Right atrium auricular region (tissue), 2 donors: ENCODE measurements around the gene OARD1. TPM values are rescaled to one million over a fixed set of nuclear protein-coding genes. Genes with fewer than 3 reads are reported as not detected.
"Not testable (repeated sequence)": the region's sequence is repeated elsewhere in the genome, so short reads cannot be mapped to it uniquely, and the experiment has no call there.

Experiments used
- DNase-seq: peaks from one replicate; pipeline ENCODE4 v3.0.0-alpha.2; 2019; ENCODE audit warnings: low spot score
- H3K27ac ChIP-seq, 2 donors: fragments of 200-600 bp; sonication (generic); 1 replicate in 1 of 2; 2 replicates in 1 of 2; pipeline ENCODE4 v1.5.1; 2016 to 2019
- H3K27me3 ChIP-seq, 2 donors: fragments of 200-600 bp; sonication (generic); one replicate each; pipeline versions ENCODE4 v1.5.1 to v1.6.0; 2017 to 2019
- H3K36me3 ChIP-seq: fragments of 200-600 bp; sonication (generic); one replicate; pipeline ENCODE4 v1.5.1; 2016
- H3K4me1 ChIP-seq, 2 donors: fragments of 200-600 bp; sonication (generic); one replicate each; pipeline versions ENCODE4 v1.5.1 to v1.6.0; 2017 to 2019
- H3K4me3 ChIP-seq, 2 donors: fragments of 200-600 bp; sonication (generic); 1 replicate in 1 of 2; 2 replicates in 1 of 2; pipeline ENCODE4 v1.5.1; 2017 to 2019; ENCODE audit warnings: mild to moderate bottlenecking in 1 of 2, moderate library complexity in 1 of 2
- H3K9me3 ChIP-seq, 2 donors: fragments of 200-600 bp; sonication (generic); one replicate each; pipeline ENCODE4 v1.5.1; 2019
- total RNA-seq, 2 donors: library from RNA; depleted of rRNA; stranded (reverse); fragments of >200 nt; gene quantifications; one replicate each; pipeline ENCODE4 v1.1.0, GENCODE V29; 2016
- TF ChIP-seq, protein P1 (sequence below), 2 donors: fragments of 200-600 bp; sonication (generic); IDR thresholded peaks; one replicate each; pipeline ENCODE4 v1.5.1; 2019; ENCODE audit warnings: antibody characterized with exemption in 2 of 2

The OARD1 gene
- total RNA-seq, 2 donors from 2014 or later: 9.4 to 13.4 TPM

DNA sequence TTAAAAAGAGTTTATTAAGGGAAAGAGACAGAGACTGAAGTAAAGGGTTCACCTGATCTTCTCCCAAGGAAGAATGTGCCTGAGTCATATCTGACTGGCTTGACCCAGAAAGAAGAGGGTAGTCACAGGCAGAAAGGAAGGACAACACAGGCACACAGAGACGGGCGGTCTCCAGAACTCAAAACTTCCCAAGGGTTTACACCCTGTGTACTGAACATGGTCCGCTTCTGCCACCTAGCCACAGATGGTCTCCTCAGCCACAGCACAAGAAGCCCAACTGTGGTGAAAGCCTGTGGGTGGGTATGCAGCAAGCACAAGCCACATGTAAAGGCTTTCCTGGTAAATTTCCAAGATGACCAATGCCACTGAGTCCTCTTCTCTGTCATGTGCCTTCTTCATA, 50.3 kb downstream of the OARD1 start:
- DNase-seq: no peak
- no peaks in the 10 kb centered on the region for H3K27me3 ChIP-seq
- H3K4me3 ChIP-seq: no peak overlapping the region
- H3K36me3 ChIP-seq: no peaks in the 10 kb centered on the region
- no peaks in the 10 kb centered on the region for H3K9me3 ChIP-seq
- TF ChIP-seq, protein P1, sequence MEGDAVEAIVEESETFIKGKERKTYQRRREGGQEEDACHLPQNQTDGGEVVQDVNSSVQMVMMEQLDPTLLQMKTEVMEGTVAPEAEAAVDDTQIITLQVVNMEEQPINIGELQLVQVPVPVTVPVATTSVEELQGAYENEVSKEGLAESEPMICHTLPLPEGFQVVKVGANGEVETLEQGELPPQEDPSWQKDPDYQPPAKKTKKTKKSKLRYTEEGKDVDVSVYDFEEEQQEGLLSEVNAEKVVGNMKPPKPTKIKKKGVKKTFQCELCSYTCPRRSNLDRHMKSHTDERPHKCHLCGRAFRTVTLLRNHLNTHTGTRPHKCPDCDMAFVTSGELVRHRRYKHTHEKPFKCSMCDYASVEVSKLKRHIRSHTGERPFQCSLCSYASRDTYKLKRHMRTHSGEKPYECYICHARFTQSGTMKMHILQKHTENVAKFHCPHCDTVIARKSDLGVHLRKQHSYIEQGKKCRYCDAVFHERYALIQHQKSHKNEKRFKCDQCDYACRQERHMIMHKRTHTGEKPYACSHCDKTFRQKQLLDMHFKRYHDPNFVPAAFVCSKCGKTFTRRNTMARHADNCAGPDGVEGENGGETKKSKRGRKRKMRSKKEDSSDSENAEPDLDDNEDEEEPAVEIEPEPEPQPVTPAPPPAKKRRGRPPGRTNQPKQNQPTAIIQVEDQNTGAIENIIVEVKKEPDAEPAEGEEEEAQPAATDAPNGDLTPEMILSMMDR (IDR thresholded peaks at IDR 0.05): peak in 1 of 2 donors; percentile 49
- no peak overlapping the region for H3K27ac ChIP-seq
- H3K4me1 ChIP-seq: no peaks in the 10 kb centered on the region

DNA sequence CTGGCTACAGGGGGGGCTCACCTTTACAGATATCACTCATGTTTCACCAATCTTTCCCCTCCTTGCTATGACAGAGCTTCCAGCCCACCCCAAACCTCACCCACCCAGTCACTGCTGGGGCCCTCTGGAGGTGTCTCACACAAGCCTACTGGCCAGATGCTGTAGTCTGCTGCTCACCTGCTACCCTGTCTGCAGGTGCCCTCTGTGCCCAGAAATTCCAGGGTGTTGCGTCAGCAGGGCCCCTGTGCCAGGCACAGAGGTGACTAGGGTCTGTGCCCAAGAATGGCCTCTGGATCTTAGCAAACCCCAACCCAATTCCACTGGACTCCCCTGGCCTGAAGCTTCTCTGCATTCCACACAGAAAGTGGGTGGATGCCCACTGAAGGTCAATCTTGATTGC, 54.5 kb downstream of the OARD1 start:
- no peaks in the 10 kb centered on the region for H3K27me3 ChIP-seq
- TF ChIP-seq, protein P1 (IDR thresholded peaks at IDR 0.05): no peak
- no peaks in the 10 kb centered on the region for H3K9me3 ChIP-seq
- H3K27ac ChIP-seq: no peak overlapping the region
- no peaks in the 10 kb centered on the region for H3K36me3 ChIP-seq
- no peak for DNase-seq
- H3K4me1 ChIP-seq: no peaks in the 10 kb centered on the region
- H3K4me3 ChIP-seq: no peak overlapping the region

DNA sequence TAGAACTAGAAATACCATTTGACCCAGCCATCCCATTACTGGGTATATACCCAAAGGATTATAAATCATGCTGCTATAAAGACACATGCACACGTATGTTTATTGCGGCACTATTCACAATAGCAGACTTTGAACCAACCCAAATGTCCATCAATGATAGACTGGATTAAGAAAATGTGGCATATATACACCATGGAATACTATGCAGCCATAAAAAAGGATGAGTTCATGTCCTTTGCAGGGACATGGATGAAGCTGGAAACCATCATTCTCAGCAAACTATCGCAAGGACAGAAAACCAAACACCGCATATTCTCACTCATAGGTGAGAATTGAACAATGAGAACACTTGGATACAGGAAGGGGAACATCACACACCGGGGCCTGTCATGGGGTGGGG, 56.3 kb downstream of the OARD1 start:
- H3K36me3 ChIP-seq, H3K27me3 ChIP-seq, H3K4me1 ChIP-seq, H3K27ac ChIP-seq, H3K9me3 ChIP-seq, DNase-seq, H3K4me3 ChIP-seq: not testable (repeated sequence)

DNA sequence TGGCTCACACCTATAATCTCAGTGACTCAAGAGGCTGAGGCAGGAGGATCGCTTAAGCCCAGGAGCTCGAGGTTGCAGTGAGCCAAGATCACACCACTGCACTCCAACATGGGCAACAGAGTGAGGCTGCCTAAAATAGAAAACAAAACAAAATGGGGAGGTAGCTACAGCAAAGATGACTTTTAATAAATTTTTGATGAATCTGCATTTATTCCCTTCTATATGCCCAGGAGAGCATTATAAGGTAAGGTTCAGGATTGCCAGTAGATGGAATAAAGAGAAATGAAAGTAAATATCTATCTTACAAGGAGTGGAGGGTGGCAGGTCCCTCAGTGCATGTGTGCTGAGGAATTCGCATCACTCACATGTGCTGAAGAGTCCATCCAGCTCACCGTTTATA, 57.4 kb downstream of the OARD1 start:
- Histone ChIP-seq H3K4me3 (no peak overlapping the region), H3K4me1 (no peaks in the 10 kb centered on the region), H3K27ac (no peak overlapping the region), H3K36me3 (no peaks in the 10 kb centered on the region), H3K27me3 (no peaks in the 10 kb centered on the region), H3K9me3 (no peaks in the 10 kb centered on the region)
- TF ChIP-seq, protein P1 (IDR thresholded peaks at IDR 0.05): no peak
- DNase-seq: no peak

Other genes with a start within 250 kb of the OARD1 start
- gene UNC5CL, start 33.1 kb downstream of the OARD1 start, total RNA-seq: under 1 TPM; 0.43 to 0.96 TPM
- not detected for gene TSPO2, start 29.9 kb downstream of the OARD1 start, total RNA-seq
- 100 to 1,000 TPM; 130 to 245 TPM for gene APOBEC2, start 19.2 kb downstream of the OARD1 start, total RNA-seq
- gene NFYA, start 618 bp upstream of the OARD1 start, total RNA-seq: 1 to 10 TPM; 8.2 to 9.9 TPM
- gene TREML1, start 82.0 kb upstream of the OARD1 start, total RNA-seq: not detected
- 1 to 10 TPM; 1.6 to 7.0 TPM for gene TREM2, start 90.8 kb upstream of the OARD1 start, total RNA-seq
- under 1 TPM in 1 of 2 donors, not detected in 1; 0.12 TPM for gene TREML2, start 128.8 kb upstream of the OARD1 start, total RNA-seq
- gene TREML4, start 156.0 kb upstream of the OARD1 start, total RNA-seq: not detected
- gene TREM1, start 214.3 kb upstream of the OARD1 start, total RNA-seq: 1 to 10 TPM in 1 of 2 donors, not detected in 1; 2.9 TPM